T47D (cell line): ENCODE data around the gene BRD2.
"Not testable (repeated sequence)": the region's sequence is repeated elsewhere in the genome, so short reads cannot be mapped to it uniquely, and the experiment has no call there.

Experiments
- DNase-seq, 2 experiments: peaks; one replicate each; pipeline versions ENCODE4 v3.0.0 to v3.0.0-alpha.2; 2011 to 2012; ENCODE audit warnings: low read depth in 1 of 2, low spot score in 1 of 2
- JUND ChIP-seq: IDR thresholded peaks from 2 replicates; pipeline ENCODE4 v1.6.1; 2012; ENCODE audit warnings: low read depth
- in situ Hi-C: cut with HindIII; loops from 2 replicates; pipeline ENCODE4 v1.10.0; 2016; ENCODE audit warnings: low sequenced_read_pairs, low pct_unique_long_range_greater_than_20kb

Gene BRD2

GRCh38 chr6:32941214-32941768, 27.1 kb upstream of the BRD2 start:
- no peak for DNase-seq
- TF ChIP-seq JUND = no peak
- in situ Hi-C loops = no loop called here

- in situ Hi-C loops, DNase-seq: not testable (repeated sequence)
Observed at GRCh38 chr6:32942555-32943123, 25.8 kb upstream of the BRD2 start.

- in situ Hi-C loops = no loop called here
- no peak for TF ChIP-seq JUND
- DNase-seq = no peak
Observed at GRCh38 chr6:32943864-32944649, 24.3 kb upstream of the BRD2 start.

- DNase-seq = no peak
- no peak for TF ChIP-seq JUND
- in situ Hi-C loops = no loop called here
Observed at GRCh38 chr6:32945108-32945760, 23.2 kb upstream of the BRD2 start.

GRCh38 chr6:32945953-32946352, 22.4 kb upstream of the BRD2 start:
- no peak for DNase-seq
- TF ChIP-seq JUND = no peak
- in situ Hi-C loops = no loop called here

GRCh38 chr6:32946893-32947292, 21.5 kb upstream of the BRD2 start:
- in situ Hi-C loops = no loop called here
- DNase-seq = no peak
- no peak for TF ChIP-seq JUND

- no peak for TF ChIP-seq JUND
- in situ Hi-C loops = no loop called here
- peak; percentile 29 to 82 for DNase-seq
Observed at GRCh38 chr6:32947552-32948465, 20.6 kb upstream of the BRD2 start.

GRCh38 chr6:32949113-32949512, 19.3 kb upstream of the BRD2 start:
- no peak for TF ChIP-seq JUND
- in situ Hi-C loops = no loop called here
- DNase-seq = no peak

- in situ Hi-C loops = no loop called here
- no peak for DNase-seq
- TF ChIP-seq JUND = no peak
Observed at GRCh38 chr6:32950010-32950409, 18.4 kb upstream of the BRD2 start.

GRCh38 chr6:32950449-32950848, 17.9 kb upstream of the BRD2 start:
- in situ Hi-C loops = no loop called here
- TF ChIP-seq JUND = no peak
- no peak for DNase-seq

- DNase-seq = peak; percentile 75 to 100
Observed at GRCh38 chr6:32952817-32953739, 15.3 kb upstream of the BRD2 start, which contains the start of gene HLA-DMA. HLA-DMA (minus strand) TSS chr6:32953097; CDS start chr6:32953036, 61 bp downstream.

More at GRCh38 chr6:32952817-32953739, 15.3 kb upstream of the BRD2 start, which contains the start of gene HLA-DMA:
- TF ChIP-seq JUND = no peak
- in situ Hi-C loops = no loop called here
